Measurements from ENCODE around the gene EEF1AKMT4. TPM values are rescaled to one million over a fixed set of nuclear protein-coding genes. Genes with fewer than 3 reads are reported as not detected.

EEF1AKMT4 gene
- total and polyA plus RNA-seq, 2 of the 8 experiments (the other 6 are each of a cell fraction or from before 2014, with no cell fraction given), result 9.3 to 30.1 TPM

DNA sequence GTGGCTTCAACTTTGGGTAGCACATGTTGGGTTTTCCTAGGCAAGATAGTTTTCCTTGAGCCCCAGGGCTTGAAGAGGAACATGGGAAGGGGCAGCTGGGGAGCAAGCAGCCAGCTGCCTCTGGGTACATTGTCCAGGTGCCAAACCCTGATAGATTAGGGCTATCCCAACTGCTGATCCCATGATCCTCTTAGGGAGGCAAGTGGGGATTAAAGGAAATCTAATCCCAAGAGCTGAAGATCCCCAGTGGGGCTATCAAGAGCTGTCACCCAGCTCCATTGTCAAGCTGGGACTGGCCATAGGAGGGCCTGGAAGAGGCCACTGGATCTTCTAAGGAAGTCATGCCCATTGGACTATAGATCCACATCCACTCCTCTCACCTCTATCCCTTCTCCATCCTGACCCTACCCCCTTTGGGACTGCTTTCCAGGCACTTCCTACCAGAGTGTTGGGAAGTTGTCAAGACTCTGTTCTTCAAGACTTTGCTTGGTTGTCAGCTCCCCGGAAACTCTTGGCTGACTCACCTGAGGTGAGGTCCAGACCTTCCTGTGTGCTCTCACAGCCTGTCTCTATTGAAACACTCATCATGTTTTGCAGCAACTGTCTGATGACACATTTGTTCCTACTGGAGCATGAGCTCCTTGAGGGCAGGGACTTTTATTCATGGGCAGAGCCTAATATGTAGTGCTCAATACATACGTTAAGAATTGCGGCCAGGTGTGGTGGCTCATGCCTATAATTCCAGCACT is 6.0 kb downstream of the EEF1AKMT4 start (continued):
- TF ChIP-seq FOSL1 (IDR thresholded peaks at IDR 0.05; ENCODE audit: insufficient read depth, low read depth, low read length), result no peak
- TF ChIP-seq SIX5 (IDR thresholded peaks at IDR 0.05; ENCODE audit: low read depth, low read length), result no peak
- TF ChIP-seq CTBP2 (IDR thresholded peaks at IDR 0.05; ENCODE audit: borderline replicate concordance, insufficient read depth, insufficient read length, low read length), result no peak
- no peak for TF ChIP-seq SP1 (IDR thresholded peaks at IDR 0.05; ENCODE audit: low read depth, low read length)
- TF ChIP-seq BCL11A (IDR thresholded peaks at IDR 0.05; ENCODE audit: low read depth in 2 of 2, low read length in 2 of 2), result no peak
- TF ChIP-seq MAFK (IDR thresholded peaks at IDR 0.05; ENCODE audit: low read depth, low read length), result no peak

Data from H1 (cell line).